GM23338 (cell line): ENCODE results near the gene SV2C. TPM values are rescaled to one million over a fixed set of nuclear protein-coding genes. Genes with fewer than 3 reads are reported as not detected.
A peak's percentile ranks its signal among the peaks of the same experiment; 100 is the strongest.

Experiments used
- ATAC-seq: fragments of 200-7000 bp; cut with Tn5 transposase; 3 replicates; pipeline ENCODE4 v1.9.1; 2020
- DNase-seq: peaks from one replicate; pipeline ENCODE4 v3.0.0-alpha.2; 2015; ENCODE audit warnings: low spot score
- H2AFZ ChIP-seq: fragments of 200-600 bp; sonication (generic); 2 replicates; pipeline ENCODE4 v1.8.0; 2016; ENCODE audit warnings: antibody characterized with exemption, mild to moderate bottlenecking, moderate library complexity
- H3F3A ChIP-seq: fragments of 200-600 bp; sonication (generic); replicated peaks from 2 replicates; pipeline ENCODE4 v1.8.0; 2017; ENCODE audit warnings: antibody characterized with exemption, mixed run types, low read depth
- H3K27ac ChIP-seq: fragments of 200-600 bp; sonication (generic); 2 replicates; pipeline ENCODE4 v1.6.1; 2016; ENCODE audit warnings: low read depth
- H3K27me3 ChIP-seq: fragments of 200-600 bp; sonication (generic); 2 replicates; pipeline ENCODE4 v1.8.0; 2016; ENCODE audit warnings: mild to moderate bottlenecking, mixed run types, moderate library complexity; ENCODE audit not compliant: insufficient read depth
- H3K36me3 ChIP-seq: fragments of 200-600 bp; sonication (generic); 2 replicates; pipeline ENCODE4 v1.8.0; 2016; ENCODE audit warnings: mild to moderate bottlenecking; ENCODE audit not compliant: insufficient read depth
- H3K4me1 ChIP-seq: fragments of 200-600 bp; sonication (generic); 2 replicates; pipeline ENCODE4 v1.8.0; 2016; ENCODE audit warnings: mild to moderate bottlenecking, moderate library complexity; ENCODE audit not compliant: insufficient read depth
- H3K4me2 ChIP-seq: fragments of 200-600 bp; sonication (generic); 2 replicates; pipeline ENCODE4 v1.7.1; 2017; ENCODE audit warnings: mixed run types
- H3K4me3 ChIP-seq: fragments of 200-600 bp; sonication (generic); 2 replicates; pipeline ENCODE4 v1.6.1; 2016; ENCODE audit warnings: mixed run types
- H3K79me2 ChIP-seq: fragments of 200-600 bp; sonication (generic); replicated peaks from 2 replicates; pipeline ENCODE4 v1.8.0; 2017; ENCODE audit warnings: mild to moderate bottlenecking; ENCODE audit not compliant: insufficient read depth
- H3K9me2 ChIP-seq: fragments of 200-600 bp; sonication (generic); 2 replicates; pipeline ENCODE4 v1.8.0; 2017; ENCODE audit not compliant: insufficient read depth
- H4K20me1 ChIP-seq: fragments of 200-600 bp; sonication (generic); replicated peaks from 2 replicates; pipeline ENCODE4 v1.8.0; 2017; ENCODE audit warnings: mild to moderate bottlenecking; ENCODE audit not compliant: insufficient read depth
- H3K27ac Mint-ChIP-seq: 2 replicates; pipeline ENCODE4 v1.8.0; 2020; ENCODE audit warnings: inconsistent platforms, mild to moderate bottlenecking, moderate library complexity, mixed read lengths
- H3K27me3 Mint-ChIP-seq: 3 replicates; pipeline ENCODE4 v1.8.0; 2022; ENCODE audit warnings: low read depth, mild to moderate bottlenecking, moderate library complexity, mixed read lengths, inconsistent platforms; ENCODE audit not compliant: insufficient read depth, poor library complexity
- H3K36me3 Mint-ChIP-seq: 3 replicates; pipeline ENCODE4 v1.8.0; 2021; ENCODE audit warnings: low read depth, mild to moderate bottlenecking, inconsistent platforms, moderate library complexity, mixed read lengths
- H3K4me1 Mint-ChIP-seq: 3 replicates; pipeline ENCODE4 v1.8.0; 2020; ENCODE audit warnings: mild to moderate bottlenecking, inconsistent platforms, mixed read lengths
- H3K4me3 Mint-ChIP-seq: 3 replicates; pipeline ENCODE4 v1.8.0; 2021; ENCODE audit warnings: moderate library complexity, mild to moderate bottlenecking, inconsistent platforms, mixed read lengths
- H3K9me3 Mint-ChIP-seq: 3 replicates; pipeline ENCODE4 v1.8.0; 2020; ENCODE audit warnings: moderate library complexity, mild to moderate bottlenecking, inconsistent platforms, mixed read lengths
- CREB1 ChIP-seq: fragments of 250-450 bp; sonication (Bioruptor Pico); IDR thresholded peaks from 2 replicates; pipeline ENCODE4 v1.5.0; 2020; ENCODE audit warnings: low read depth, mild to moderate bottlenecking, moderate library complexity
- CTCF ChIP-seq, 2 experiments: fragments of 200-600 bp in 1 of 2; sonication (generic) in 1 of 2; conservative IDR thresholded peaks; 2 replicates each; pipeline versions ENCODE4 v1.5.1 to v1.6.1; 2016 to 2017; ENCODE audit warnings: antibody characterized with exemption in 2 of 2, low read depth in 2 of 2, mild to moderate bottlenecking in 2 of 2, moderate library complexity in 1 of 2
- ETS1 ChIP-seq: IDR thresholded peaks from 2 replicates; pipeline ENCODE4 v1.6.1; 2016; ENCODE audit warnings: antibody characterized with exemption
- EZH2 ChIP-seq: fragments of 200-600 bp; sonication (generic); IDR thresholded peaks from one replicate; pipeline ENCODE4 v1.8.0; 2017; ENCODE audit warnings: antibody characterized with exemption, mild to moderate bottlenecking, low read depth; ENCODE audit not compliant: unreplicated experiment
- JUNB ChIP-seq: IDR thresholded peaks from one replicate; pipeline ENCODE4 v1.6.1; 2016; ENCODE audit warnings: antibody characterized with exemption; ENCODE audit not compliant: unreplicated experiment
- NANOG ChIP-seq: IDR thresholded peaks from 2 replicates; pipeline ENCODE4 v1.6.1; 2016; ENCODE audit warnings: antibody characterized with exemption, borderline replicate concordance
- STAT1 ChIP-seq: IDR thresholded peaks from one replicate; pipeline ENCODE4 v1.6.1; 2016; ENCODE audit warnings: antibody characterized with exemption; ENCODE audit not compliant: unreplicated experiment
- ZNF114 ChIP-seq: fragments of 250-450 bp; sonication (Bioruptor Pico); IDR thresholded peaks from 2 replicates; pipeline ENCODE4 v1.5.0; 2020; ENCODE audit warnings: mild to moderate bottlenecking, moderate library complexity
- ZNF331 ChIP-seq: fragments of 250-450 bp; sonication (Bioruptor Pico); IDR thresholded peaks from 2 replicates; pipeline ENCODE4 v1.5.0; 2020; ENCODE audit warnings: low read depth, mild to moderate bottlenecking, moderate library complexity
- ZNF462 ChIP-seq: fragments of 250-450 bp; sonication (Bioruptor Pico); IDR thresholded peaks from 2 replicates; pipeline ENCODE4 v1.5.0; 2020; ENCODE audit warnings: mild to moderate bottlenecking, moderate library complexity
- polyA plus RNA-seq: library from polyadenylated mRNA; unstranded; fragments of >200 nt; fragmentation: Nextera tagmentation; extraction: Ambion mirVana; gene quantifications from 2 replicates; pipeline ENCODE4 v1.2.1, GENCODE V29; 2016
- total RNA-seq: library from RNA; depleted of rRNA; stranded (reverse); fragments of >200 nt; shearing (Covaris generic); gene quantifications from 2 replicates; pipeline ENCODE4 v1.2.3, GENCODE V29; 2014

SV2C gene
- total and polyA plus RNA-seq, 2 experiments from 2014 or later: 0.05 to 0.07 TPM

- TF ChIP-seq EZH2 (no peak), STAT1 (no peak), CREB1 (CRISPR knock-in tag) (no peak), NANOG (no peak), ZNF114 (no peak), CTCF (conservative IDR thresholded peaks at IDR 0.05; ENCODE audit: low read depth in 2 of 2) (no peak)
- no peaks in the 10 kb centered on the region for H3F3A ChIP-seq
- H3K4me3 Mint-ChIP-seq: no peak overlapping the region
Observed at GRCh38 chr5:76193635-76194034, 110.5 kb downstream of the SV2C start.

DNA sequence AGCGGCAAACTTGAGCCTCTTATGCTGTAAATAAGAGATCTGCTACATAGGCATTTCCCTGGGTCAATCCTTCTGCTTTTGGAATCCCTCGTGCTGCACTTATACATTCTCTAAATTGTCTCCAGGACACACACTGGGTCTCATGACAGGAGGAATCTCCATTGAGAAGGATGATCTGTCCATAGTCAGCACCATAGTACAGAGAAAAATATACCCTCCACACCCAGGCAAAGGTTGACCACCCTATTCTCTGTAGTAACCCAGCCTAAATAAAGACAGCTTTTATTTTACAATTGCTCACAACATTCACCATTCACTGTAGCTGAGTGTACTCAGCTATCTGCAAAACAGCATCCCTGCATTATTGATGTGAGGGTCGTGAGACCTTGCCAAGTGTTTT is 111.2 kb downstream of the SV2C start:
- Mint-ChIP-seq H3K4me1 (peaks cover 47% of the 10 kb centered on the region), H3K27me3 (peaks cover 2% of the 10 kb centered on the region), H3K27ac (no peak overlapping the region), H3K9me3 (no peaks in the 10 kb centered on the region), H3K4me3 (no peak overlapping the region), H3K36me3 (no peaks in the 10 kb centered on the region)
- Histone ChIP-seq H3K27ac (no peak overlapping the region), H3K36me3 (no peaks in the 10 kb centered on the region), H3K4me2 (no peak overlapping the region; the same call in 1 of the 2 replicates), H3K27me3 (no peaks in the 10 kb centered on the region), H3K9me2 (0 out of 2 replicates have a peak, but pooled peaks cover 5% of the 10 kb centered on the region), H3F3A (no peaks in the 10 kb centered on the region), H2AFZ (peak overlapping the region; percentile 2; the same call in 1 of the 2 replicates), H3K4me1 (peaks cover 45% of the 10 kb centered on the region), H3K4me3 (no peak overlapping the region), H3K79me2 (no peaks in the 10 kb centered on the region), H4K20me1 (no peaks in the 10 kb centered on the region)
- DNase-seq (no peak), ATAC-seq (no peak)
- no peak for TF ChIP-seq EZH2
- no peak for TF ChIP-seq ZNF331 (CRISPR knock-in tag)
- no peak for TF ChIP-seq CTCF (conservative IDR thresholded peaks at IDR 0.05; ENCODE audit: low read depth in 2 of 2)
- no peak for TF ChIP-seq STAT1
- TF ChIP-seq NANOG: no peak
- TF ChIP-seq ZNF462 (CRISPR knock-in tag): no peak
- TF ChIP-seq ZNF114: no peak
- TF ChIP-seq ETS1: no peak
- TF ChIP-seq JUNB: no peak

More at GRCh38 chr5:76193635-76194034, 110.5 kb downstream of the SV2C start:
- Mint-ChIP-seq H3K4me1 (peaks cover 44% of the 10 kb centered on the region), H3K27ac (no peak overlapping the region), H3K9me3 (no peaks in the 10 kb centered on the region), H3K36me3 (no peaks in the 10 kb centered on the region), H3K27me3 (peaks cover 2% of the 10 kb centered on the region)
- H2AFZ ChIP-seq: no peak overlapping the region
- H3K27ac ChIP-seq: no peak overlapping the region
- H3K36me3 ChIP-seq: no peaks in the 10 kb centered on the region
- H3K4me3 ChIP-seq: no peak overlapping the region
- H3K9me2 ChIP-seq: 0 out of 2 replicates have a peak, but pooled peaks cover 5% of the 10 kb centered on the region
- no peaks in the 10 kb centered on the region for H3K27me3 ChIP-seq
- no peak overlapping the region for H3K4me2 ChIP-seq
- H3K79me2 ChIP-seq: no peaks in the 10 kb centered on the region
- no peak for DNase-seq
- H4K20me1 ChIP-seq: no peaks in the 10 kb centered on the region
- peaks cover 42% of the 10 kb centered on the region for H3K4me1 ChIP-seq
- ATAC-seq: no peak
